HG02852 (cell line): ENCODE data around the gene DOP1B.
"Not testable (repeated sequence)": the region's sequence is repeated elsewhere in the genome, so short reads cannot be mapped to it uniquely, and the experiment has no call there.

Source experiments
- ATAC-seq: cut with Tn5 transposase; IDR thresholded peaks from one replicate; pipeline ENCODE4 v1.9.1; 2021; ENCODE audit warnings: mild to moderate bottlenecking, moderate library complexity; ENCODE audit not compliant: unreplicated experiment

DOP1B gene

DNA sequence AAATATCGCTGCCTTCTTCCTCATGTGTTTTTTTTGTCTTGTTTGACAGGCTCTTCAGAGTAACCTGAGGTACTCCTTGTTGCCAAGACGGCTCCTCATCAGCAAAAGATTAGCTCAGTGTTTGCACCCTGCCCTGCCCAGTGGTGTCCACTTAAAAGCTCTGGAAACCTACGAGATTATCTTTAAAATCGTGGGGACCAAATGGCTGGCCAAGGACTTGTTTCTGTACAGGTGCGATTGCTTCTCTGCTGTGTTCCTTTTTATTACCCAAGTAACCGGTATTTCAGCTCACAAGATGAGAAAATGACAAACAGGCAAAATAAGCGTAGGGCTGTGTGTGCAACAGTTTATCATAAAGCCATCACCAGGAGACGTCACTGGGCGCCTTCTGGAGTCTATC lies 42.4 kb downstream of the DOP1B start:
- ATAC-seq, result no peak

DNA sequence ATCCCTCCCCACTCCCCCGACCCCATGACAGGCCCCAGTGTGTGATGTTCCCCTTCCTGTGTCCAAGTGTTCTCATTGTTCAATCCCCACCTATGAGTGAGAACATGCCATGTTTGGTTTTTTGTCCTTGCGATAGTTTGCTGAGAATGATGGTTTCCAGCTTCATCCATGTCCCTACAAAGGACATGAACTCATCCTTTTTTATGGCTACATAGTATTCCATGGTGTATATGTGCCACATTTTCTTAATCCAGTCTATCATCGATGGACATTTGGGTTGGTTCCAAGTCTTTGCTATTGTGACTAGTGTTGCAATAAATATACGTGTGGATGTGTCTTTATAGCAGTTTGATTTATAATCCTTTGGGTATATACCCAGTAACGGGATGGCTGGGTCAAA lies 43.0 kb downstream of the DOP1B start:
- ATAC-seq, result not testable (repeated sequence)

DNA sequence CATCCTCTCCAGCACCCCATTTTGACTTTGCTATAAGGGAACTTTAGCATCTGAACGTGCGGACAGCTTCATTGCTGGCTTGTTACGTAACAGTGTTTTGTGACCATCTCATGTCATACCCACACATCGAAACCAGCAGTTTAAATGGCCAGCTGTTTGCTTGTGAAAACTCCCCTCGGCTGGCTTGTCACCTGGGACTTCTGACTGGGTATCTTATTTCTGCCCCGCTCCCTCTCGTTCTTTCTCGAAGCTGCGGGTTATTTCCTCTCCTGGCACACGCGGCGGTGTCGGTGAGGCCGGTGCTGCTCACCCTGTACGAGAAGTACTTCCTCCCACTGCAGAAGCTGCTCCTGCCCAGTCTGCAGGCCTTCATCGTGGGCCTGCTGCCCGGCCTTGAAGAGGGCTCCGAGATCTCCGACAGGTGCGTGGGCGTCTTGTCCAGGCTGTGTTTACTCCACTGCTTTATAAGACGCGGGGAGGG lies 43.5 kb downstream of the DOP1B start:
- no peak for ATAC-seq

DNA sequence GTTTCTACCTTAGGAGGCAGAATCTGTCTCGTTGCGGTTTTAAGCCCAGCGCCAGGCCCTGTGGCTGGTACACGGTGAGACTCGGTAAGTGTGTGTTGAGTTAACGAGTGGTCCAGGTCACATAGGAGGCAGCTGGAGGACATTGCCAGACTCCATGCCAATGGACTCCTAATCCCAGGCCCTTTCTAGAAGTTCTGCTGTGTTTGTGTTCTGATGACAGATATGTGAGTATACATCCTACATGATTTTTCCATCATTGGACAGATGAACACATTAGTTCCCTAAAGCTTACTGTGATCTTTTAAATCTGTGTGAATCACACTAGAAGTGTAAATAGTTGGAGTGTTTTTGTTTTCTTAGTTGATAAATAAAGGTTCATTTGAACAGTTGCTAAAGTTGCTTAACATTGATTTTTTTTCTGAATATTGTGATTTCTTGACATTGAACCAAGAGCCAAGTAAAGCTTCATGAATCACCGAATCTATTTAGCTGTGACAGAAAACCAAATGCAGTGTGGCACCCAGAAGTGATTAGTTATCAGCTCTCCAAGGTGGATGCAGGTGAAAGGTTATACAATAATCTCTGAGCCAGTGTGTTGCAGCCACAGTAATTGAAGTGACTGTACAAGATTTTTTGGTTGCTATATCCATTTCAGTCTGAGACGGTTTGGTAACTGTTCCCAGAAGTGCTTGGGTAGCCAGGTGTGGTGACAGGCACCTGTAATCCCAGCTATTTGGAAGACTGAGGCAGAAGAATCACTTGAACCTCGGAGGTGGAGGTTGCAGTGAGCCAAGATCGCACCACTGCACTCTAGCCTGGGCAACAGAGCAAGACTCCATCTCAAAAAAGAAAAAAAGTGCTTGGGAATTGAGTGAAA lies 46.3 kb downstream of the DOP1B start:
- no peak for ATAC-seq

DNA sequence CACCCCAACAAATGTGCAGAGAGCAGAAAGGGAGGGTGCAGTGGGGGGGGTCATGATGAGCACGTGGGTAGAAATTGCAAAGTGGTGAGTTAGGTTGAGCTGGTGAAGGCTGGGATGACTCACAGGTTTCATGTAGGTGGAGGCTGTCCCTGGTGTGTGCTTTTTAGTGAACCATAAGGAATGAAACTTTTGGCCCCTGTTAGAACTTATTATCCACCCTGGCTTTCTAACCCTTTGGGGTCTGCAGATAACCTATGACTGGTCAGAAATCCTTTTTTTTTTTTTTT lies 46.9 kb downstream of the DOP1B start:
- no peak for ATAC-seq

DNA sequence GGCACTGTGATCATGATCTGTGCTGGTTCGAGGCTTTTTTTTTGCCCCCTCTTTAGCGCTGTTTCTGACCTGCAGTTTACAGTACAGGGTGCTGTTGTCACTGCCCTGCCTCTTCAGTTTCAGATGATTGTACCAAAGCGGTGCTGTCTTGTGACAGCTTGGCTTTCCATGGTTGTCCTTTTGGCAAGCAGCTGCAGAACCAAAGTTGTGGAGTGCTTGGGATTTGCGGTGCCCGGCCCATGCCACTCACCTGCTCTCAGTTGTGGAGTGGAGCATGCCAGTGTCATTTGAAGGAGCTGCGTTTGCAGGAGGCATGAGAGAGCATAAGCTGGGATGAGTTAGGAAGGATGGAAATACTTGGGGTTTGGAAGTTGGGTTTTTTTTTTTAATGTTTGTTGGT lies 48.4 kb downstream of the DOP1B start:
- no peak for ATAC-seq

DNA sequence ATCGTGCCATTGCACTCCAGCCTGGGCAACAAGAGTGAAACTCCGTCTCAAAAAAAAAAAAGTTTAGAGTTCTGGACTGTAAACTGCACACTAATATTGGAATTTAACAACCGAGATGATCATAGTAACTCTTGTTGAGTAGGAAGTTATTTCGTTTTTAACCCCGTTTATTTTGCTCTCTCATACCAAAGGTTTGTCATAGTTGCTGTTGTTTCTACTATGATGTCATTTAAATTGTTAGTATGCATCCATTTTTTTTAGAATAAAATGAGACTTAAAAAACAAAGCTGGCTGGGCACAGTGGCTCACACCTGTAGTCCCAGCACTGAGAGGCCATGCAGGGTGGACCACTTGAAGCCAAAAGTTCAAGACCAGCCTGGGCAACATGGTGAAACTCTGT lies 49.3 kb downstream of the DOP1B start:
- ATAC-seq, result no peak
